H1 (cell line): Measurements from ENCODE around the gene UBE2O. TPM values are rescaled to one million over a fixed set of nuclear protein-coding genes. Genes with fewer than 3 reads are reported as not detected.

Experiments
- CTCF ChIA-PET: fragments of 300-600 bp; sonication (Branson Sonifier 250); formaldehyde crosslinking; loops from one replicate; lab custom pipeline; 2021; ENCODE audit not compliant: partially characterized antibody; lab: Charles Lee
- POLR2A ChIA-PET: fragments of 300-600 bp; sonication (Branson Sonifier 250); formaldehyde crosslinking; loops from one replicate; lab custom pipeline; 2021; ENCODE audit warnings: inconsistent platforms; ENCODE audit not compliant: partially characterized antibody; lab: Charles Lee
- DNase-seq, 2 experiments: peaks; one replicate each; pipeline versions ENCODE4 v3.0.0 to v3.0.0-alpha.2; 2010 to 2022; ENCODE audit warnings: low spot score in 2 of 2, low read depth in 1 of 2, mixed read lengths in 1 of 2
- FAIRE-seq: peaks from 2 replicates; lab custom pipeline; 2011; peaks lifted over from hg19 to GRCh38; lab: Jason Lieb, UNC
- H2AFZ ChIP-seq: 2 replicates; pipeline ENCODE4 v1.8.1; 2012; ENCODE audit warnings: low read length, inconsistent platforms
- H2AK5ac ChIP-seq: 2 replicates; pipeline ENCODE4 v1.6.1; 2013; ENCODE audit warnings: low read depth, low read length
- H2BK120ac ChIP-seq: replicated peaks from 2 replicates; pipeline ENCODE3; 2013; ENCODE audit warnings: low read depth, low read length, inconsistent platforms
- H2BK12ac ChIP-seq: 2 replicates; pipeline ENCODE4 v1.6.1; 2013; ENCODE audit warnings: low read depth, low read length
- H2BK15ac ChIP-seq: 2 replicates; pipeline ENCODE4 v1.6.1; 2013; ENCODE audit warnings: low read length
- H2BK20ac ChIP-seq: 2 replicates; pipeline ENCODE4 v1.6.1; 2013; ENCODE audit warnings: low read length
- H2BK5ac ChIP-seq: 2 replicates; pipeline ENCODE4 v1.6.1; 2013; ENCODE audit warnings: low read depth, low read length
- H3K14ac ChIP-seq: 2 replicates; pipeline ENCODE4 v1.6.1; 2013; ENCODE audit warnings: inconsistent platforms; ENCODE audit not compliant: insufficient read length
- H3K18ac ChIP-seq: 2 replicates; pipeline ENCODE4 v1.6.1; 2013; ENCODE audit warnings: low read length; ENCODE audit errors: extremely low read depth
- H3K23ac ChIP-seq: 2 replicates; pipeline ENCODE4 v1.6.1; 2013; ENCODE audit warnings: inconsistent platforms; ENCODE audit not compliant: insufficient read length
- H3K23me2 ChIP-seq: 2 replicates; pipeline ENCODE4 v1.6.1; 2013; ENCODE audit warnings: low read depth, low read length
- H3K27ac ChIP-seq: 2 replicates; pipeline ENCODE4 v1.6.1; 2011; ENCODE audit warnings: low read depth, low read length, inconsistent platforms
- H3K27me3 ChIP-seq, 4 experiments: replicated peaks in 1 of 4; 1 replicate in 1 of 4; 2 replicates in 3 of 4; pipeline versions ENCODE4 v1.6.1 to v1.8.1; 2011 to 2013; ENCODE audit warnings: low read length in 3 of 4, mild to moderate bottlenecking in 3 of 4, inconsistent platforms in 2 of 4, mixed read lengths in 2 of 4, moderate library complexity in 1 of 4; ENCODE audit not compliant: control insufficient read depth in 3 of 4, insufficient read depth in 3 of 4; ENCODE audit errors: extremely low read depth in 1 of 4
- H3K36me3 ChIP-seq, 4 experiments: 2 replicates each; pipeline versions ENCODE4 v1.6.1 to v1.8.1; 2011 to 2013; ENCODE audit warnings: mild to moderate bottlenecking in 4 of 4, low read length in 3 of 4, moderate library complexity in 2 of 4, control low read depth in 1 of 4, inconsistent platforms in 1 of 4; ENCODE audit not compliant: insufficient read depth in 4 of 4, control insufficient read depth in 2 of 4
- H3K4ac ChIP-seq: replicated peaks from 2 replicates; pipeline ENCODE3; 2013; ENCODE audit warnings: low read length, low read depth, mixed read lengths, inconsistent platforms; ENCODE audit not compliant: insufficient read length
- H3K4me1 ChIP-seq, 4 experiments: replicated peaks in 1 of 4; 1 replicate in 1 of 4; 2 replicates in 3 of 4; pipeline versions ENCODE4 v1.6.1 to v1.8.1; 2011 to 2013; ENCODE audit warnings: low read length in 3 of 4, inconsistent platforms in 2 of 4, mixed read lengths in 1 of 4; ENCODE audit not compliant: insufficient read depth in 4 of 4, control insufficient read depth in 3 of 4
- H3K4me2 ChIP-seq, 2 experiments: 2 replicates each; pipeline versions ENCODE4 v1.6.1 to v1.8.1; 2011 to 2013; ENCODE audit warnings: low read depth in 2 of 2, low read length in 2 of 2, control low read depth in 1 of 2, inconsistent platforms in 1 of 2, mild to moderate bottlenecking in 1 of 2; ENCODE audit not compliant: insufficient read depth in 1 of 2
- H3K4me3 ChIP-seq, 4 experiments: fragments of 200-600, 300-600 bp in 1 of 4; sonication (generic), shearing (Covaris generic), sonication (Bioruptor Twin) in 1 of 4; 2 replicates each; pipeline versions ENCODE4 v1.5.1 to v1.8.1; 2011 to 2016; ENCODE audit warnings: low read length in 4 of 4, low read depth in 3 of 4, control low read depth in 2 of 4, inconsistent platforms in 2 of 4, mild to moderate bottlenecking in 2 of 4, mixed read lengths in 1 of 4, moderate library complexity in 1 of 4; ENCODE audit not compliant: insufficient read depth in 2 of 4; ENCODE audit errors: extremely low read depth in 1 of 4
- H3K56ac ChIP-seq: replicated peaks from 2 replicates; pipeline ENCODE3; 2013; ENCODE audit warnings: low read depth, mild to moderate bottlenecking, mixed read lengths, low read length, inconsistent platforms; ENCODE audit not compliant: insufficient read length
- H3K79me1 ChIP-seq: 2 replicates; pipeline ENCODE4 v1.6.1; 2013; ENCODE audit warnings: low read depth, low read length, control low read depth
- H3K79me2 ChIP-seq, 2 experiments: 2 replicates each; pipeline versions ENCODE4 v1.6.1 to v1.8.1; 2012 to 2013; ENCODE audit warnings: low read length in 2 of 2, mild to moderate bottlenecking in 2 of 2, inconsistent platforms in 1 of 2; ENCODE audit not compliant: insufficient read depth in 2 of 2, control insufficient read depth in 1 of 2
- H3K9ac ChIP-seq, 4 experiments: replicated peaks in 1 of 4; 1 replicate in 1 of 4; 2 replicates in 3 of 4; pipeline versions ENCODE4 v1.6.1 to v1.8.1; 2011 to 2013; ENCODE audit warnings: low read depth in 3 of 4, low read length in 3 of 4, control low read depth in 2 of 4, mild to moderate bottlenecking in 2 of 4, moderate library complexity in 2 of 4, inconsistent platforms in 1 of 4; ENCODE audit errors: extremely low read depth in 1 of 4
- H3K9me3 ChIP-seq, 2 experiments: 2 replicates each; pipeline versions ENCODE4 v1.6.1 to v1.8.1; 2012 to 2013; ENCODE audit warnings: mild to moderate bottlenecking in 2 of 2, moderate library complexity in 2 of 2, control low read depth in 1 of 2, inconsistent platforms in 1 of 2, low read depth in 1 of 2, low read length in 1 of 2, mixed read lengths in 1 of 2; ENCODE audit not compliant: insufficient read depth in 2 of 2
- H4K20me1 ChIP-seq, 2 experiments: replicated peaks in 1 of 2; 2 replicates each; pipeline versions ENCODE3 to v1.8.1; 2011 to 2013; ENCODE audit warnings: inconsistent platforms in 2 of 2, low read length in 2 of 2, mild to moderate bottlenecking in 1 of 2; ENCODE audit not compliant: insufficient read depth in 2 of 2, control insufficient read depth in 1 of 2
- H4K5ac ChIP-seq: 2 replicates; pipeline ENCODE4 v1.6.1; 2013; ENCODE audit warnings: low read length, low read depth, mixed read lengths, inconsistent platforms; ENCODE audit not compliant: insufficient read length
- H4K8ac ChIP-seq: 2 replicates; pipeline ENCODE4 v1.8.0; 2013; ENCODE audit warnings: mild to moderate bottlenecking, moderate library complexity, low read length, inconsistent platforms; ENCODE audit not compliant: insufficient read depth; ENCODE audit errors: extremely low read depth
- H4K91ac ChIP-seq: replicated peaks from 2 replicates; pipeline ENCODE3; 2013; ENCODE audit warnings: low read length, mixed read lengths, inconsistent platforms; ENCODE audit not compliant: insufficient read length
- PHF8 ChIP-seq: fragments of 200-600 bp; sonication (generic); conservative IDR thresholded peaks from 2 replicates; pipeline ENCODE4 v1.7.1; 2012; ENCODE audit warnings: low read depth, mild to moderate bottlenecking, inconsistent platforms, low read length, moderate library complexity
- SIRT6 ChIP-seq: IDR thresholded peaks from one replicate; pipeline ENCODE4 v1.7.1; 2012; ENCODE audit warnings: low read length, inconsistent platforms
- WGBS, 2 experiments: shearing (Covaris generic) in 1 of 2; methylation state at CpG; one replicate each; pipeline versions ENCODE4 v1.1.6 to v1.1.7; 2013 to 2015; ENCODE audit warnings: low lambda C conversion rate in 2 of 2, mixed read lengths in 2 of 2, inconsistent platforms in 1 of 2, low coverage in 1 of 2, missing lambda C conversion rate in 1 of 2; ENCODE audit not compliant: insufficient replicate concordance in 2 of 2, insufficient coverage in 1 of 2, insufficient read length in 1 of 2; ENCODE audit errors: extremely low coverage in 1 of 2, missing lambda C conversion rate in 1 of 2; 5-methylcytosine and 5-hydroxymethylcytosine counted together
- polyA plus RNA-seq, 7 experiments: library from polyadenylated mRNA; depleted of rRNA in 3 of 7; stranded (reverse) in 5 of 7; unstranded in 2 of 7; fragments of >200 nt in 5 of 7; fragments of 200-250 nt in 2 of 7; gene quantifications; 1 replicate in 5 of 7; 2 replicates in 1 of 7; 4 replicates in 1 of 7; pipeline versions ENCODE4 v1.2.1 to v1.2.3, GENCODE V29; 2011 to 2013; ENCODE audit warnings: missing spikeins in 2 of 7, mixed read lengths in 2 of 7
- total RNA-seq: library from RNA; stranded (reverse); fragmentation: NEBNext Ultra II Directional; extraction: Animal tissue kit (Norgen Biotek cat#: 25700); gene quantifications from 2 replicates; pipeline ENCODE4 v1.2.1, GENCODE V29; 2021

The UBE2O gene
- total and polyA plus RNA-seq, 2 of the 8 experiments (the other 6 are each of a cell fraction or from before 2014, with no cell fraction given): 24.4 to 63.0 TPM

- no peak overlapping the region for H3K23ac ChIP-seq
- H3K79me2 ChIP-seq: no peaks in the 10 kb centered on the region
- H3K27ac ChIP-seq: no peak overlapping the region
- DNase-seq (no peak), FAIRE-seq (no peak)
- TF ChIP-seq SIRT6 (no peak), PHF8 (no peak)
- no peak overlapping the region for H2BK12ac ChIP-seq
- no peaks in the 10 kb centered on the region for H3K27me3 ChIP-seq
- CTCF ChIA-PET: interaction anchor here (0.6 to 28.1 kb wide), 10 partner anchors 11 to 102 kb away, joined by 3 to 635 read pairs (median 32); partner anchors contain the start of genes PRPSAP1, QRICH2 and SPHK1
- POLR2A ChIA-PET: no interaction called here
- H3K9ac ChIP-seq: no peak overlapping the region
- H3K14ac ChIP-seq: no peak overlapping the region
- H2AK5ac ChIP-seq: no peak overlapping the region
- no peak overlapping the region for H3K56ac ChIP-seq
- no peak overlapping the region for H3K4me2 ChIP-seq
- H3K4me3 ChIP-seq: no peak overlapping the region
- no peaks in the 10 kb centered on the region; a peak in 1 of 7 replicates for H3K4me1 ChIP-seq
- no peaks in the 10 kb centered on the region for H3K23me2 ChIP-seq
- no peak overlapping the region for H2AFZ ChIP-seq
- WGBS, 2 experiments: 86% methylated on average over 14 of the region's 15 CpGs; no CpG with 5 or more reads in 1 of the 2 experiments
- peaks cover 33 to 66% (median 61%) of the 10 kb centered on the region in 4 experiments for H3K36me3 ChIP-seq
- H3K79me1 ChIP-seq: no peaks in the 10 kb centered on the region
- no peak overlapping the region for H3K18ac ChIP-seq
- H3K9me3 ChIP-seq: no peaks in the 10 kb centered on the region
- no peak overlapping the region for H2BK20ac ChIP-seq
- H2BK5ac ChIP-seq: no peak overlapping the region
- no peak overlapping the region for H4K8ac ChIP-seq
- H2BK15ac ChIP-seq: no peak overlapping the region
- no peak overlapping the region for H4K91ac ChIP-seq
- no peak overlapping the region for H3K4ac ChIP-seq
- H2BK120ac ChIP-seq: no peak overlapping the region
- H4K20me1 ChIP-seq: peaks cover 5 to 7% of the 10 kb centered on the region in 2 experiments
- no peak overlapping the region for H4K5ac ChIP-seq
Observed at GRCh38 chr17:76395980-76396379, 57.0 kb downstream of the UBE2O start.
